Spleen (tissue), 11 donors: Measurements from ENCODE around the gene WASF2. TPM values are rescaled to one million over a fixed set of nuclear protein-coding genes. Genes with fewer than 3 reads are reported as not detected.
"Not testable (repeated sequence)": the region's sequence is repeated elsewhere in the genome, so short reads cannot be mapped to it uniquely, and the experiment has no call there.

Source experiments
- DNase-seq: peaks from one replicate; pipeline ENCODE4 v3.0.0-alpha.2; 2020
- H3K27ac ChIP-seq, 8 donors: fragments of 200-600 bp; sonication (generic) in 7 of 8; 1 replicate in 4 of 8; 2 replicates in 4 of 8; pipeline versions ENCODE4 v1.5.0 to v1.8.0; 2016 to 2021; ENCODE audit warnings: inconsistent platforms in 4 of 8, mild to moderate bottlenecking in 4 of 8, moderate library complexity in 1 of 8
- H3K27me3 ChIP-seq, 7 donors: fragments of 200-600 bp; sonication (generic) in 6 of 7; replicated peaks in 1 of 7; 1 replicate in 4 of 7; 2 replicates in 3 of 7; pipeline versions ENCODE4 v1.5.0 to v1.8.0; 2016 to 2021; ENCODE audit warnings: inconsistent platforms in 3 of 7, mild to moderate bottlenecking in 1 of 7
- H3K36me3 ChIP-seq, 6 donors: fragments of 200-600 bp; sonication (generic) in 5 of 6; 1 replicate in 4 of 6; 2 replicates in 2 of 6; pipeline versions ENCODE4 v1.5.0 to v1.8.0; 2016 to 2021; ENCODE audit warnings: inconsistent platforms in 2 of 6
- H3K4me1 ChIP-seq, 6 donors: fragments of 200-600 bp; sonication (generic) in 5 of 6; 1 replicate in 3 of 6; 2 replicates in 3 of 6; pipeline versions ENCODE4 v1.5.0 to v1.8.0; 2016 to 2021; ENCODE audit warnings: inconsistent platforms in 3 of 6
- H3K4me3 ChIP-seq, 8 donors: fragments of 200-600 bp; sonication (generic) in 7 of 8; 1 replicate in 4 of 8; 2 replicates in 4 of 8; pipeline versions ENCODE4 v1.5.0 to v1.8.0; 2016 to 2021; ENCODE audit warnings: inconsistent platforms in 4 of 8, mild to moderate bottlenecking in 4 of 8, moderate library complexity in 2 of 8
- H3K9me3 ChIP-seq, 8 donors: fragments of 200-600 bp; sonication (generic) in 7 of 8; 1 replicate in 4 of 8; 2 replicates in 4 of 8; pipeline versions ENCODE4 v1.5.0 to v1.8.0; 2016 to 2021; ENCODE audit warnings: inconsistent platforms in 4 of 8
- POLR2A ChIP-seq, 3 donors: fragments of 450-650 bp; IDR thresholded peaks; one replicate each; pipeline ENCODE4 v1.5.1; 2017; ENCODE audit warnings: antibody characterized with exemption in 3 of 3, mild to moderate bottlenecking in 1 of 3
- POLR2AphosphoS5 ChIP-seq, 3 donors: sonication (generic); formaldehyde crosslinking; IDR thresholded peaks; one replicate each; pipeline ENCODE4 v1.5.1; 2017; ENCODE audit warnings: antibody characterized with exemption in 3 of 3
- WGBS, 5 donors: extraction: QIAGEN DNeasy Blood & Tissue Kit in 3 of 5; methylation state at CpG; one replicate each; pipeline versions ENCODE4 v1.1.5 to v1.1.7; 2013 to 2018; 5-methylcytosine and 5-hydroxymethylcytosine counted together
- intact Hi-C: fragments of 100-400 bp; cut with DNase I; formaldehyde crosslinking; loops from one replicate; pipeline ENCODE4 v1.15.0; 2023; ENCODE audit warnings: low total_unique reads
- polyA plus RNA-seq, 3 donors: library from polyadenylated mRNA; stranded (reverse); fragments of 200-250 nt; gene quantifications; one replicate each; pipeline ENCODE4 v1.2.1, GENCODE V29; 2013
- total RNA-seq, 7 donors: library from RNA; depleted of rRNA in 3 of 7; stranded (reverse); fragments of >200 nt in 3 of 7; fragmentation: NEBNext Ultra II Directional in 4 of 7; extraction: Animal tissue kit (Norgen Biotek cat#: 25700) in 4 of 7; gene quantifications; one replicate each; pipeline versions ENCODE4 v1.1.0 to v1.2.1, GENCODE V29; 2016 to 2021
- TF ChIP-seq, protein P1 (sequence below), 11 experiments: fragments of 200-600 bp in 7 of 11; fragments of 450-650 bp in 4 of 11; sonication (generic) in 4 of 11; IDR thresholded peaks in 8 of 11; conservative IDR thresholded peaks in 3 of 11; 1 replicate in 7 of 11; 2 replicates in 4 of 11; pipeline versions ENCODE4 v1.4.0 to v1.8.0; 2016 to 2021; ENCODE audit warnings: antibody characterized with exemption in 11 of 11, inconsistent platforms in 4 of 11, mild to moderate bottlenecking in 1 of 11
- donor health status: healthy with polysubstance abuse.
- donor health status: DM: no; HTN: no; CAD: no; lungs with moderate emphysema.
- donor health status: DM: no; HTN: no; CAD: no.
- donor health status: Bipolar disorder and iron deficiency.
- donor health status: healthy.
- donor health status: DM: no; HTN: no; CAD: no.
- donor health status: DM: yes; HTN: yes; CAD: no.

Gene WASF2
- total and polyA plus RNA-seq, 10 donors, result 17.2 to 196 (median 95.6) TPM

DNA sequence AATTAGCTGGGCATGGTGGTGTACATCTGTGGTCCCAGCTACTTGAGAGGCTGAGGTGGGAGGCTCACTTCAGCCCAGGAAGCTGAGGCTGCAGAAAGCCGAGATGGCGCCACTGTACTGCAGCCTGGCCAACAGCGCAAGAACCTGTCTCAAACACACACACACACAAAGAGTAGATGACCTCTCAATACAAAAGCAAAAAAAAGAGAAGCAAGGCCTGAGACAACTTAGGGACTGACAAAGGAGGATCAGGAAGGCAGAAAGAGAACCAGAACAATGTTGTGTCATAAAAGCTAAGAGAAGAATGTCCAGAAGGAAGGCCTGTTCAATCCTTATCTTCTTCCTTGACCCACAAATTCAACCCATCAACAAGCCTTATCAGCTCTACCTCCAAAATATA lies 18.5 kb downstream of the WASF2 start:
- Histone ChIP-seq H3K27ac (peak overlapping the region in 4 of 8 donors; percentile 8 to 34 (median 18)), H3K4me1 (peaks cover 47 to 100% (median 91%) of the 10 kb centered on the region in 6 donors), H3K27me3 (no peaks in the 10 kb centered on the region), H3K4me3 (no peak overlapping the region), H3K9me3 (no peaks in the 10 kb centered on the region), H3K36me3 (peaks cover 0 to 28% (median 3%) of the 10 kb centered on the region in 6 donors)
- no peak for DNase-seq
- intact Hi-C loops, result loop anchor here (10.0 kb wide), 1 partner anchor 47 kb away; no protein-coding TSS in a partner anchor
- TF ChIP-seq POLR2AphosphoS5 (IDR thresholded peaks at IDR 0.05), result no peak
- no peak for TF ChIP-seq POLR2A (IDR thresholded peaks at IDR 0.05)
- TF ChIP-seq, protein P1, sequence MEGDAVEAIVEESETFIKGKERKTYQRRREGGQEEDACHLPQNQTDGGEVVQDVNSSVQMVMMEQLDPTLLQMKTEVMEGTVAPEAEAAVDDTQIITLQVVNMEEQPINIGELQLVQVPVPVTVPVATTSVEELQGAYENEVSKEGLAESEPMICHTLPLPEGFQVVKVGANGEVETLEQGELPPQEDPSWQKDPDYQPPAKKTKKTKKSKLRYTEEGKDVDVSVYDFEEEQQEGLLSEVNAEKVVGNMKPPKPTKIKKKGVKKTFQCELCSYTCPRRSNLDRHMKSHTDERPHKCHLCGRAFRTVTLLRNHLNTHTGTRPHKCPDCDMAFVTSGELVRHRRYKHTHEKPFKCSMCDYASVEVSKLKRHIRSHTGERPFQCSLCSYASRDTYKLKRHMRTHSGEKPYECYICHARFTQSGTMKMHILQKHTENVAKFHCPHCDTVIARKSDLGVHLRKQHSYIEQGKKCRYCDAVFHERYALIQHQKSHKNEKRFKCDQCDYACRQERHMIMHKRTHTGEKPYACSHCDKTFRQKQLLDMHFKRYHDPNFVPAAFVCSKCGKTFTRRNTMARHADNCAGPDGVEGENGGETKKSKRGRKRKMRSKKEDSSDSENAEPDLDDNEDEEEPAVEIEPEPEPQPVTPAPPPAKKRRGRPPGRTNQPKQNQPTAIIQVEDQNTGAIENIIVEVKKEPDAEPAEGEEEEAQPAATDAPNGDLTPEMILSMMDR (IDR thresholded peaks at IDR 0.05 in 8 of 11, conservative IDR thresholded peaks at IDR 0.05 in 3 of 11), result no peak
- WGBS, 5 donors, result 76 to 91% (median 88%) methylated on average over 3 of the region's 3 CpGs

DNA sequence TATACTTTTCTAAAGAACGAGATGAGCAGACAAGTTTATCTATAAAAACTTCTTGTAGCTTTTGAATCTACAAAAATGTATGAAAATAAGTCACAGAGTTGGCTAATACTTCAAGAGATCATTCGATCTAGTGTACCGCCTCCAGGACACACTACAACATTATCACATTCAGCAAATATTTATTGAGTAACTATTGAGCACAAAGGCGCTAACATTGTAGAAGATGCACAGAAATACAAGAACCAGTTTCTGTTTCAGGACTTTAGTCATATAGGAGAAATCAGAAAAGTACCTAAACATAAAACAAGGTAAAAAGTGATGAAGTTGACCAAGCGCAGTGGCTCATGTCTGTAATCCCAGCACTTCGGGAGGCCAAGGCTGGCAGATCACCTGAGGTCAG lies 20.6 kb downstream of the WASF2 start:
- H3K36me3 ChIP-seq, result peaks cover 0 to 35% (median 5%) of the 10 kb centered on the region in 6 donors
- H3K27ac ChIP-seq, result peak overlapping the region in 1 of 8 donors; percentile 50
- WGBS, 5 donors, result 68 to 87% (median 85%) methylated on average over 6 of the region's 6 CpGs
- TF ChIP-seq, protein P1 (IDR thresholded peaks at IDR 0.05 in 8 of 11, conservative IDR thresholded peaks at IDR 0.05 in 3 of 11), result no peak
- TF ChIP-seq POLR2AphosphoS5 (IDR thresholded peaks at IDR 0.05), result no peak
- no peak for TF ChIP-seq POLR2A (IDR thresholded peaks at IDR 0.05)
- no peaks in the 10 kb centered on the region for H3K27me3 ChIP-seq
- no peaks in the 10 kb centered on the region for H3K9me3 ChIP-seq
- H3K4me1 ChIP-seq, result peaks cover 32 to 100% (median 90%) of the 10 kb centered on the region in 6 donors
- no peak for DNase-seq
- no peak overlapping the region for H3K4me3 ChIP-seq
- intact Hi-C loops, result no loop called here

DNA sequence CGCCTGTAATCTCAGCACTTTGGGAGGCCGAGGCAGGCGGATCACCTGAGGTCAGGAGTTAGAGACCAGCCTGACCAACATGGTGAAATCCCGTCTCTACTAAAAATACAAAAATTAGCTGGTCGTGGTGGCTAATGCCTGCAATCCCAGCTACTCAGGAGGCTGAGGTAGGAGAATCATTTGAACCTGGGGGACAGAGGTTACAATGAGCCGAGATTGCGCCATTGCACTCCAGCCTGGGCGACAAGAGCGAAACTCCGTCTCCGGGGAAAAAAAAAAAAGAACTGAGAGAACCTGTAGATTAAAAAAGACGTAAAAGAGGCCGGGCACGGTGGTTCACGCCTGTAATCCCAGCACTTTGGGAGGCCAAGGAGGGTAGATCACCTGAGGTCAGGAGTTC lies 21.6 kb downstream of the WASF2 start:
- Histone ChIP-seq H3K27ac (peak overlapping the region in 3 of 8 donors; percentile 23 to 50 (median 46)), H3K36me3 (peaks cover 0 to 42% (median 5%) of the 10 kb centered on the region in 6 donors), H3K4me1 (peaks cover 23 to 100% (median 88%) of the 10 kb centered on the region in 6 donors)
- H3K9me3 ChIP-seq, H3K27me3 ChIP-seq, DNase-seq, intact Hi-C loops, H3K4me3 ChIP-seq: not testable (repeated sequence)
- WGBS, 5 donors, result 80 to 87% (median 83%) methylated on average over 15 of the region's 15 CpGs

DNA sequence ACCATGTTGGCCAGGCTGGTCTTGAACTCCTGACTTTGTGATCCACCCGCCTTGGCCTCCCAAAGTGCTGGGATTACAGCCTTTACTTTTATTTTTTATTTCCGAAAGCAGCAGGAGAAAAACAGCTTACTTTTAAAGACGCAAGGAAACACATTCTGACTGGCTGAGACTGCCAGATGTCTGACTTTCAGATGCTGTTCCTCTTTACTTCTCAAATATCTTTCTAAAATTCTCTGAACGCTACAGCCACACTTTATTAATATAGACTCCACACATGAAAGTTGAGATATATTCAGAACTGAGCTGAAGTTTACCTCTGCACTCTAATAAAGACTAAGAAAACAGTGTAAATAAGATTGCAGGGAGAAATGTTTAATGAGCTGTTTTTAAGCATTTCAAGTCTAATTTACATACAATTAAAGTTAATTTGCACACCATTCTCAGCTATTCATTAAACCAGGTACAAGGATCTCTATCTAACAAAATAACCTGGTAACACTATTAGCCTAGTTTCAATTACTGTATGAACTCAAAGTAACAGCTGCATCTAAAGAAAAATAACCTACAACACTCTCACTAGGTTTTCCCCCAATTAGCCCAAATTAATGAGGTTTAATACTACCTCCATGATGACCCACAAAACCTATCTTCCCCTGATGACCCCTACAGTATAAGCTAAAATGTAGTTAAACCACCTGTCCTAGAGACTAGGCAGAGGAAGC lies 24.9 kb downstream of the WASF2 start:
- peak overlapping the region in 4 of 8 donors; percentile 2 to 49 (median 18) for H3K27ac ChIP-seq
- no peaks in the 10 kb centered on the region for H3K9me3 ChIP-seq
- no peak for DNase-seq
- no peak overlapping the region for H3K4me3 ChIP-seq
- H3K36me3 ChIP-seq, result peaks cover 0 to 57% (median 5%) of the 10 kb centered on the region in 6 donors
- intact Hi-C loops, result no loop called here
- no peaks in the 10 kb centered on the region for H3K27me3 ChIP-seq
- no peak for TF ChIP-seq POLR2AphosphoS5 (IDR thresholded peaks at IDR 0.05)
- no peak for TF ChIP-seq POLR2A (IDR thresholded peaks at IDR 0.05)
- TF ChIP-seq, protein P1 (IDR thresholded peaks at IDR 0.05 in 8 of 11, conservative IDR thresholded peaks at IDR 0.05 in 3 of 11), result no peak
- peaks cover 20 to 100% (median 80%) of the 10 kb centered on the region in 6 donors for H3K4me1 ChIP-seq
- 72 to 87% (median 80%) methylated on average over 4 of the region's 4 CpGs for WGBS, 5 donors

DNA sequence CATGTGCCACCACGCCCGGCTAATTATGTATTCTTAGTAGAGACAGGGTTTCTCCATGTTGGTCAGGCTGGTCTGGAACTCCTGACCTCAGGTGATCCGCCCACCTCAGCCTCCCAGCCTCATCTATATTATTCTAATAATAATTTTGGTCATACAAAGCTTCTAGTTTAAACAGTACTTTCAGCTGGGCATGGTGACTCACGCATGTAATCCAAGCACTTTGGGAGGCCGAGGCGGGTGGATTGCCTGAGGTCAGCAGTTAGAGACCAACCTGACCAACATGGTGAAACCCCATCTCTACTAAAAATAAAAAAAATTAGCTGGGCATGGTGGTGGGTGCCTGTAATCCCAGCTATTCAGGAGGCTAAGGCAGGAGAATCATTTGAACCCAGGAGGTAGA lies 26.1 kb downstream of the WASF2 start:
- H3K27me3 ChIP-seq, DNase-seq, H3K9me3 ChIP-seq, H3K27ac ChIP-seq, intact Hi-C loops, H3K4me3 ChIP-seq: not testable (repeated sequence)
- 88 to 95% (median 92%) methylated on average over 6 of the region's 6 CpGs for WGBS, 5 donors
- Histone ChIP-seq H3K4me1 (peaks cover 19 to 100% (median 80%) of the 10 kb centered on the region in 6 donors), H3K36me3 (peaks cover 0 to 48% (median 3%) of the 10 kb centered on the region in 6 donors)

DNA sequence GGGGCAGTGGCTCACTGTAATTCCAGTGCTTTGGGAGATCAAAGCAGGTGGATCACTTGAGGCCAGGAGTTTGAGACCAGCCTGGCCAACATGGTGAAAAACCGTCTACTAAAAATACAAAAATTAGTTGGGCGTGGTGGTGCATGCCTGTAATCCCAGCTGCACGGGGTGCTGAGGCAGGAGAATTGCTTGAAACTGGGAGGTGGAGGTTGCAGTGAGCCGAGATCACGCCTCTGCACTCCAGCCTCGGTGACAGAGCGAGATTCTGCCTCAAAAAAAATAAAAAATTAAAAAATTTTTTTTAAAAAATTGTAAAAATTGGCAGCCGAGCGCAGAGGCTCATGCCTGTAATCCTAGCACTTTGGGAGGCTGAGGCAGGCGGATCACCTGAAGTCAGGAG lies 31.4 kb downstream of the WASF2 start:
- Histone ChIP-seq H3K27ac (peak overlapping the region in 1 of 8 donors; percentile 1), H3K36me3 (peaks cover 0 to 24% (median 0%) of the 10 kb centered on the region in 6 donors), H3K4me1 (peaks cover 12 to 100% (median 65%) of the 10 kb centered on the region in 6 donors)
- 89 to 92% (median 90%) methylated on average over 10 of the region's 10 CpGs for WGBS, 5 donors
- DNase-seq, H3K9me3 ChIP-seq, H3K27me3 ChIP-seq, intact Hi-C loops, H3K4me3 ChIP-seq: not testable (repeated sequence)
